ENCODE results near the gene ABCB8.

GRCh38 chr7:151071032-151071866 lies 43.0 kb downstream of the ABCB8 start:
- TF ChIP-seq CTCF (IDR thresholded peaks at IDR 0.05) (no peak), EZH2 (IDR thresholded peaks at IDR 0.05; ENCODE audit: borderline replicate concordance, insufficient read depth, low read depth, low read length, poor library complexity, severe bottlenecking) (no peak)
